NCI-H226 (cell line): ENCODE results near the gene ZFYVE21.

Source experiments
- DNase-seq: peaks from one replicate; pipeline ENCODE4 v3.0.0-alpha.2; 2015

Gene ZFYVE21

GRCh38 chr14:103692871-103693270, 22.7 kb upstream of the ZFYVE21 start:
- no peak for DNase-seq

GRCh38 chr14:103693515-103693914, 22.1 kb upstream of the ZFYVE21 start:
- peak; percentile 51 for DNase-seq

- no peak for DNase-seq
Measured at GRCh38 chr14:103694572-103695026, 21.0 kb upstream of the ZFYVE21 start.

- no peak for DNase-seq
Measured at GRCh38 chr14:103695296-103696069, 20.1 kb upstream of the ZFYVE21 start.

GRCh38 chr14:103696070-103696402, 19.6 kb upstream of the ZFYVE21 start:
- no peak for DNase-seq

- no peak for DNase-seq
Measured at GRCh38 chr14:103696466-103697071, 19.0 kb upstream of the ZFYVE21 start.

- no peak for DNase-seq
Measured at GRCh38 chr14:103697206-103697602, 18.4 kb upstream of the ZFYVE21 start.

GRCh38 chr14:103697603-103698379, 17.8 kb upstream of the ZFYVE21 start:
- DNase-seq = no peak

GRCh38 chr14:103698380-103699260, 17.0 kb upstream of the ZFYVE21 start:
- no peak for DNase-seq

- no peak for DNase-seq
Measured at GRCh38 chr14:103699261-103699661, 16.3 kb upstream of the ZFYVE21 start.

- no peak for DNase-seq
Measured at GRCh38 chr14:103699901-103700752, 15.5 kb upstream of the ZFYVE21 start.

- DNase-seq = no peak
Measured at GRCh38 chr14:103700753-103701490, 14.7 kb upstream of the ZFYVE21 start.

- DNase-seq = no peak
Measured at GRCh38 chr14:103702095-103702494, 13.5 kb upstream of the ZFYVE21 start.

- DNase-seq = no peak
Measured at GRCh38 chr14:103702497-103703432, 12.8 kb upstream of the ZFYVE21 start.

GRCh38 chr14:103703433-103704385, 11.9 kb upstream of the ZFYVE21 start:
- DNase-seq = no peak

- DNase-seq = no peak
Measured at GRCh38 chr14:103704708-103705107, 10.9 kb upstream of the ZFYVE21 start.

- DNase-seq = no peak
Measured at GRCh38 chr14:103705118-103705503, 10.5 kb upstream of the ZFYVE21 start.

- DNase-seq = no peak
Measured at GRCh38 chr14:103705504-103706284, 9.9 kb upstream of the ZFYVE21 start.
